Stimulated activated CD4-positive, alpha-beta T cell treated with anti-CD3 and anti-CD28 coated beads, TNF-alpha, amount 100 ng/mL, for 4 hours (primary cell): ENCODE measurements around the gene SLC9A6.
"Not testable (repeated sequence)": the region's sequence is repeated elsewhere in the genome, so short reads cannot be mapped to it uniquely, and the experiment has no call there.

Experiments
- DNase-seq, 3 experiments: peaks; one replicate each; pipeline ENCODE4 v3.0.0-alpha.2; 2020; ENCODE audit warnings: low read depth in 3 of 3

SLC9A6 gene

DNA sequence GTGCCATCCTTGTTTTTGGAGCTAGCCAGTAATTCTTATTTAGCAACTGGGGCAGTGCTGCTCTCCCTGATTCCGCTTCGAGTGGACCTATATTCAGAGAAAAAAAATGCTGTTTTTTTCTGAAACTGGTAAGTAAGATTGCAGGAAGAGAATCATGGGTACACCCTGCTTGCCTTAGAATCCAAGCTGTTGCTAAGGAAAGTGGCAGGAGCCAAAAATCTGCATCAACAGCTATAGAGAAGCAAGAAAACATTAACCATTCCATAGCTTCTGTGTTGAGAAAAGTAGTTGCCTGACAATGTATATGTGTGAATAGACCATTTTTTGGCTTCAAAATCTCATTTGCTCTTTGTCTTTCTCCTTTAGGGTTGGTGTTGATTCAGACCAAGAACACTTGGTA lies 44.5 kb downstream of the SLC9A6 start:
- DNase-seq, result no peak

GRCh38 chrX:136030303-136031191 lies 45.3 kb downstream of the SLC9A6 start:
- DNase-seq, result no peak

- DNase-seq, result no peak
These were observed 46.4 kb downstream of the SLC9A6 start for GRCh38 chrX:136031626-136032025.

- no peak for DNase-seq
These were observed 47.1 kb downstream of the SLC9A6 start for GRCh38 chrX:136032370-136032769.

GRCh38 chrX:136034668-136035067 lies 49.4 kb downstream of the SLC9A6 start:
- no peak for DNase-seq

GRCh38 chrX:136035663-136036062 lies 50.4 kb downstream of the SLC9A6 start:
- DNase-seq, result no peak

GRCh38 chrX:136039485-136039884 lies 54.2 kb downstream of the SLC9A6 start:
- DNase-seq, result no peak

GRCh38 chrX:136039968-136040367 lies 54.7 kb downstream of the SLC9A6 start:
- DNase-seq, result no peak

DNA sequence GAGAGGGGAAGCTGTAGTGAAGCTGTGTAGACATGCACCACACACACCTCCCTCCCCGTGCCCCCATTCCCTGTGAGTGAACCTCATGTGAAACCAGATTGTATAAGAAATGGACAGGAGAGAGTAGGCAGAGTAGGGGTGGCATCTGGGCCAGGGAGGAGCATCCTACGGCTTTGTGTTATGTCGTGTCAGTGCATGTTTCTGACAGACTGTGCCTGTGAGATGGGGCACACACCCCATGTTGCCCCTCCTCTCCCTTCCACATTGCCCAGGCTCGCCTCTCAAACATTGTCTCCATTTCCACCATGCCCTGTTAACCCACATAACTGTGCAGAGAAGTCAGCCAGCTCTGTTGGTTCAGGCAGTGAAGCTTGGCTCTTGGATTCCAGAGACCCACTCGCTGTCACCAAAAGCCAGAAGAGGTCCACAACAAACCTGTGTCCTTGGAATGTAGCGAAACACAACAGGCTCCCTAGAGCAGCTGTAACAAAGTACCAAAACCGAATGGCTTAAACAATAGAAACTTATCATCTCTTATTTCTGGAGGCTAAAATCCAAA lies 56.1 kb downstream of the SLC9A6 start:
- DNase-seq, result no peak

DNA sequence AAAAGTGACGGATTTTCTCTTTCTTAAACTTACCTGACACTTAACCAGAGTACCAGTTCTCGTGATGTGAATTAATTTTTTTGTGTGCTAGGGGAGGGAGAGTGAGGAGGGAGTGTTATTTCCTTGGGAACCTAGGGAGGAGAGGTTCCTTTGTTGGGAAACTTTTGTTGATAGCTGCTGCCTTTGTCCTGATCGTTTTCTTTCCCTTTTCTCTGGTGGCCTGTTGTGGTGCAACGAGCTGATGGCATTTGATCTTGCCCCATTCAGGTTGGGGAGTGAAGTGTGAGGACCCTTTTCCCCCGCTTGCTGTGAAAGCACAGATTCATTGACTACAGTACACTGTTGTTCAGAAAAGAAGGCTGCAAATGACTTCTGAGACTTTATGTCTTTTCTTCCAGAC lies 59.8 kb downstream of the SLC9A6 start:
- DNase-seq, result no peak

DNA sequence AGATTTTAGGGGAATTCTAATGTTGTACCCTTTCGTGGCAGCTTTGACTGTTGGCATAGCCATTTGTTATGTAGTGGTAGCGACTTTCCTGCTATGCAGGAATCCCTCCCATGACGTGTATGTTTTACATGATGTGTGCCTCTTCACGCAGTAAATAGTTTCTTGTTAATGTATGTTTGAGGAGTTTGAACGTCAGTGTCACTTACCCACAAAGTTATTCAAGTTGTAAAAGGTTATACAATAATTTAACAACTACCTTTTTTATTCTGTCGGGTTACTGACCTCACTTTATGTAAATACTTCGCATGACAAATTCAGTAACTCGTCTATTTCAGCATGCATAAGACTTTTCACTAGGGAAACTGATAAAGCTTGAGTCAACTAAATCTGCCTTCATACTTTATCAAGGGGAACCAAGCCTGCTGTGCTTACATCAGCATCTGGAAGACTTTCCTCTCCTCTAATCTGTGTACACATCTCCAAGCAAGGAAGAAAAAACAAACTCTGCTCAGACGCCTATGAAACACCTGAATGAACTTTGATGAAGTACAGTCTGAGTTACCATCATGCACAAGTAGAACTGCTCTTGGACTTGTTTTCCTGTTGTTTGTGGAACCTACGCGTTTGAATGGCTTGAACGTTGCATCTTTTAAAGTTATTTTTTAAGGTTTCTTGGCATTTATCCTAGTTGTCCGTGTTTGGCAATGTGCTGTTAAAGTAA lies 61.2 kb downstream of the SLC9A6 start:
- DNase-seq, result no peak

GRCh38 chrX:136047016-136047642 lies 61.9 kb downstream of the SLC9A6 start:
- DNase-seq, result no peak

DNA sequence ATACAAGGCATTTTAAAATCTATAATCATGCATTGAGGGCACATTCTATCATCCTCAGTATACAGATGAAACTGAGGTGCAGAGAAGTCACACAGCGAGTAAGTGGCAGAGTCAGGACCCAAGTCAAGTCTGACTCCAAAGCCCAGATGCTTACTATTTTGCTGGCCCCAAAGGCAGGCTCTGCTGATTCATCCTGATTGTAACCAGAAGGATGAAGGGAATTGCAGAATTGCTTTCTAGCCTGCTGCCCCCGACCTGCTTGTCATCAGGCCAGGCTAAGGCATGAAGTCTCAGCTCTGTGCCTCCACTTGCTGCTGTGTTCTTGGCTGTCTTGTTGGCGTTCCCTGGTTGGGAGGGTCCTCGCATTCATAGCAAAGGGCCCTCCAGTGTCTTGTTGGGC lies 62.7 kb downstream of the SLC9A6 start:
- no peak for DNase-seq

GRCh38 chrX:136048446-136048845 lies 63.2 kb downstream of the SLC9A6 start:
- DNase-seq, result no peak

DNA sequence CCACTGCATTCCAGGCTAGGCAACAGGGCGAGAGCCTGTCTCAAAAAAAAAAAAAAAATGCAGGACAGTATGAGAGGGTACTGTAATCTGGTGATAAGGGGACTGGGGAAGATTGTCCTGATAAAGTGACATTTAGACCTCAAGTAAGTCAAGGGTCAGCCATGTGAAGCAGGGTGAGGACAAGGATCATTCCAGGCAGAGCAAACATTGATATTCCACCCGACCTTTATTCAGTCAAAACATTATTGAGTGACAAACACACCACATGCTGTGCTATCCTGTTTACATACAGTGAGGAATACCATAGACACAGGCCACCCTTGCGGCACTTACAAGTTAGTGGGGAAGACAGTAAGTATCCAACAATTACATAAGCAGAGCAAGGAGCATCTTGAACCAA lies 64.4 kb downstream of the SLC9A6 start:
- no peak for DNase-seq

DNA sequence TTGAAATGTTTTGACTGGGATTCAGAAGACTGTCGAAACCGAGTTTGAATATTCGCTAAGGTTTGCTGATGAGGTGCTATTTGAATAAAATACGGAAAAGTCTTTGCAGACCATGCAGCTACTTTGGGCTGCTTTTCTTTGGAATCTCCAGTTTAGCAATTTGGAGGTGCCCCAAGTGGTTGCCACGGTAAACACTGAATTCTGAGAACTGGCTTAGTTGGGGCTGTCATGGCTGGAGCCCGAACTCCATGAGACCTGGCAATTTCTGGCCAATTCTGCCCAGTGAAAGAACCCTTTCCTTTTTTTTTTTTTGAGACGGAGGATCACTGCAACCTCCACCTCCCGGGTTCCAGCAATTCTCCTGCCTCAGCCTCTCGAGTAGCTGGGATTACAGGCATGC lies 65.6 kb downstream of the SLC9A6 start:
- not testable (repeated sequence) for DNase-seq

DNA sequence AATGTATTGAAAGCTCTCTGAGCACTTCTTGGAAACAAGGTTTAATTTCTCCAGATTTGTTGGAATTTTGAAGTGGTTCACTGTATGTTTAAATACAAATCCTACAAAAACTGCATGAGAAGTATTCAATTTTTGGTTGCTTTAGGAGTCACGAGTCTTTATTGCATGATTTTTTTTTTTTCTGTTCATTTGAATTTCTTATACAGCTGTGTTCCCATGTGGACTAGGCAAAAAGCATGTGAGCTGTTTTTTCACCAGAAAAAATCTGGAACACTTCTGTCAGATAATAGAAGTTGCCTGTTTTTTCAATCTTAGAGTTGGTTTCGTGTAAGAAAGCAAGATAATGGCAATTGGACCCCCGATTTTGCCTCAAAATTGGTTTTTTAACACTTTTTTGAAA lies 66.4 kb downstream of the SLC9A6 start:
- no peak for DNase-seq

DNA sequence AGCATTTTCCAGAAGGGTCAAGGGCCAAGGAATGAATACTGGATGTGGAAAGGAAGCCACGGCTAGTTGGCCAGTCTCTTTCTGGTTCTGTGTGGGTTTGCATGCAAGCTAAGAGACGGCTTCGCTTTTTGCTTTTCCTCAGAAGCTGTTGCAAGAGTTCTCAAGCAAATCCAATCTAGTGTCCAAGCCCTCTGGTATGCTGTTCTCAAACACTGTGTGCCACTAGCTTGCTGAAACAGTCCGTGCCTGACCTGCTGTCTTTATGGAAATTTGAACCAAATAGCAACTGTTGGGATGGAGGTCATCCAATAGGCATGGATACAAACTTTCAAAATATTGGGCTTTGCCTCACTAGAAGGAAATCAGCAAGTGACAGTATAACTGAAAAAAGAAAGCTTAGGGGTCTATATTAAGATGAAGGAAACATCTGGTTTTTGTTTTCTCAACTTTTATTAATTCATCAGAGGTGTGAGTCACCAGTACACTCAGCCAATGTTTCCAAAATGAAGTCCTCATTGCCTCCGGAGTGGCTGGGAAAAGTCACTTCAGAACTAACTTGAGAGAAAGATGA lies 70.5 kb downstream of the SLC9A6 start:
- no peak for DNase-seq

- DNase-seq, result no peak
These were observed 72.3 kb downstream of the SLC9A6 start for GRCh38 chrX:136057567-136057966.

GRCh38 chrX:136059350-136059749 lies 74.1 kb downstream of the SLC9A6 start:
- no peak for DNase-seq

- no peak for DNase-seq
These were observed 76.1 kb downstream of the SLC9A6 start for GRCh38 chrX:136061286-136061685.

DNA sequence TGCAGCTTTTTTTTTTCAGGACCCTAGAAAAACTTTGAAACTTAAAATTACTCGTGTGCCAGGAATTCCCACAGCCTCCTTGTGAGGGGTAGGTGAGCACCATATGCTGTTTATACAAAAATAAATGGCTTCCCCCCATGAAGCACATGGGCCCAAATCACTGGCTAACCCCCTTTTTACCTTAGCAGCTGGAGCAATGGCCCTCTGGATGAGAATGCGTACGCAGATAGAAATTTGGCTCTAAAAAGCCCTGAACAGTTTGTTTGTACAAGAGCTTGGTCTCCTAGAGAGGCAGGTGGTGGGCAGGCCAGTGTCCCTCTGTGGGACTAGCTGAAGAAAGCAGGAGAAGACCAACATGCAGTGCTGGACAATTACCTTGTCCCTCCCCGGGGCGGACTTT lies 76.5 kb downstream of the SLC9A6 start:
- DNase-seq, result no peak
